ENCODE data around the gene C2CD4D.

C2CD4D gene

DNA sequence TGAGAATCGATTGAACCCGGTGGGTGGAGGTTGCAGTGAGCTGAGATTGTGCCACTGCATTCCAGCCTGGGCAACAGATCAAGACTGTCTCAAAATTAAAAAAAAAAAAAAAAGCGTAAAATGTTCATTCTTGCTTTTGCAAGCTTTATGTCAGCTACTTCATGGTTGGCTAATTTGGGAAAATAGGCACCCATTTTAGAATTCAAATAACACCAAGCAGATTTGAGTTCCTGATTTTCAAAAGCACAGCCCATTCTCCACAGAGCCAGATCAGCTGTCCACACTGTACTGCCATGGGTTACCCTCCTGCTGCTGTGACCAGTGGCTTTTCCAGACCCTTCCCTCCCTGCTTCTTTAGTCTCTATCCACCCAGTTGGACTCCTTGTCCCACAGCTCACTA is 9.5 kb upstream of the C2CD4D start:
- Histone ChIP-seq H3K4me1 (ENCODE audit: low read depth, poor library complexity, severe bottlenecking) (no peaks in the 10 kb centered on the region), H3K27ac (no peak overlapping the region), H3K4me2 (no peak overlapping the region), H4K20me1 (ENCODE audit: insufficient read depth) (no peaks in the 10 kb centered on the region), H3K9ac (no peak overlapping the region), H2AFZ (ENCODE audit: low read depth) (no peak overlapping the region), H3K27me3 (ENCODE audit: insufficient read depth, low read depth) (no peaks in the 10 kb centered on the region; the same call in 1 of the 2 replicates), H3K36me3 (ENCODE audit: insufficient read depth) (no peaks in the 10 kb centered on the region), H3K79me2 (ENCODE audit: insufficient read depth, low read depth) (no peaks in the 10 kb centered on the region), H3K4me3 (IDR thresholded peaks at IDR 0.05; ENCODE audit: insufficient read depth, low read depth, low read length) (no peak overlapping the region)
- TF ChIP-seq, protein P1, sequence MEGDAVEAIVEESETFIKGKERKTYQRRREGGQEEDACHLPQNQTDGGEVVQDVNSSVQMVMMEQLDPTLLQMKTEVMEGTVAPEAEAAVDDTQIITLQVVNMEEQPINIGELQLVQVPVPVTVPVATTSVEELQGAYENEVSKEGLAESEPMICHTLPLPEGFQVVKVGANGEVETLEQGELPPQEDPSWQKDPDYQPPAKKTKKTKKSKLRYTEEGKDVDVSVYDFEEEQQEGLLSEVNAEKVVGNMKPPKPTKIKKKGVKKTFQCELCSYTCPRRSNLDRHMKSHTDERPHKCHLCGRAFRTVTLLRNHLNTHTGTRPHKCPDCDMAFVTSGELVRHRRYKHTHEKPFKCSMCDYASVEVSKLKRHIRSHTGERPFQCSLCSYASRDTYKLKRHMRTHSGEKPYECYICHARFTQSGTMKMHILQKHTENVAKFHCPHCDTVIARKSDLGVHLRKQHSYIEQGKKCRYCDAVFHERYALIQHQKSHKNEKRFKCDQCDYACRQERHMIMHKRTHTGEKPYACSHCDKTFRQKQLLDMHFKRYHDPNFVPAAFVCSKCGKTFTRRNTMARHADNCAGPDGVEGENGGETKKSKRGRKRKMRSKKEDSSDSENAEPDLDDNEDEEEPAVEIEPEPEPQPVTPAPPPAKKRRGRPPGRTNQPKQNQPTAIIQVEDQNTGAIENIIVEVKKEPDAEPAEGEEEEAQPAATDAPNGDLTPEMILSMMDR (conservative IDR thresholded peaks at IDR 0.05; ENCODE audit: low read depth, low read length), result no peak

DNA sequence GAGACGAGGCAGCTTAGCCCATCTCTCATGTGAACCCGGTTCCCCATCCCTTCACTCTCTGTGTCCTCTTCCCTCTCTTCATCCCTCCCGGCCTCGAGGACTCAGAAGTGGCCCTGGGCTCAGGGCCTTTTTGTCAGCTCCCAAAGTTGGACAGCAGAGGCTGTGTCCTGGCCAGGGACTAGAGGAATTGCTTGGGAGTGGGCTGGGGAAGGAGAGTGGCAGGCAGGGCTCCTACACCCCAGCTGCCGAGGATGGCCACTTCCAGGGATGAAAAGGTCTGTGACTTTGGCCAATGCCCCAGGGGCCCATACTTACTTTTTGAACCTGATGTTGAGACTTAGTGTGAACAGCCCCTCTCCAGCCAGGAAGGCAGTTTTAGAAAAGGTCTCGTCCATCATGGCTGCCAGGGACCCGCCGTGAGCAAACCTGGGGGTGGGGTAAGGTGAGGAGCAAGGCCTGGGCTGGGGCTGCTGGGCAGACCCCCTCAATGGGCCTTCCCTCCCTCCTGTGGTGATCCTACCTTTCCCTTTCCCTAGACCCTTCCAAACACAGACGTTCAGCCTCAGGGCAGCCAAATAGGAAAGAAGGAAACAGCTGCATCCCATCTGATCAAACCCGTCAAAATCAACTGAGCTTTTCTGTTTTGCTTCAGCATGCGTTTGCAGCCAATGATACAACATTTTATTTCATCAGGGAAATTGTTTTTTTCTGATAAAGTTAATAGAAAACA is 8.4 kb upstream of the C2CD4D start:
- H2AFZ ChIP-seq (ENCODE audit: low read depth), result no peak overlapping the region
- no peaks in the 10 kb centered on the region for H3K4me1 ChIP-seq (ENCODE audit: low read depth, poor library complexity, severe bottlenecking)
- H4K20me1 ChIP-seq (ENCODE audit: insufficient read depth), result no peaks in the 10 kb centered on the region
- H3K27me3 ChIP-seq (ENCODE audit: insufficient read depth, low read depth), result no peaks in the 10 kb centered on the region; the same call in 1 of the 2 replicates
- no peaks in the 10 kb centered on the region for H3K79me2 ChIP-seq (ENCODE audit: insufficient read depth, low read depth)
- H3K4me2 ChIP-seq, result no peak overlapping the region
- H3K9ac ChIP-seq, result no peak overlapping the region
- TF ChIP-seq, protein P1 (conservative IDR thresholded peaks at IDR 0.05; ENCODE audit: low read depth, low read length), result no peak
- H3K4me3 ChIP-seq (IDR thresholded peaks at IDR 0.05; ENCODE audit: insufficient read depth, low read depth, low read length), result no peak overlapping the region
- no peak overlapping the region for H3K27ac ChIP-seq
- H3K36me3 ChIP-seq (ENCODE audit: insufficient read depth), result no peaks in the 10 kb centered on the region

DNA sequence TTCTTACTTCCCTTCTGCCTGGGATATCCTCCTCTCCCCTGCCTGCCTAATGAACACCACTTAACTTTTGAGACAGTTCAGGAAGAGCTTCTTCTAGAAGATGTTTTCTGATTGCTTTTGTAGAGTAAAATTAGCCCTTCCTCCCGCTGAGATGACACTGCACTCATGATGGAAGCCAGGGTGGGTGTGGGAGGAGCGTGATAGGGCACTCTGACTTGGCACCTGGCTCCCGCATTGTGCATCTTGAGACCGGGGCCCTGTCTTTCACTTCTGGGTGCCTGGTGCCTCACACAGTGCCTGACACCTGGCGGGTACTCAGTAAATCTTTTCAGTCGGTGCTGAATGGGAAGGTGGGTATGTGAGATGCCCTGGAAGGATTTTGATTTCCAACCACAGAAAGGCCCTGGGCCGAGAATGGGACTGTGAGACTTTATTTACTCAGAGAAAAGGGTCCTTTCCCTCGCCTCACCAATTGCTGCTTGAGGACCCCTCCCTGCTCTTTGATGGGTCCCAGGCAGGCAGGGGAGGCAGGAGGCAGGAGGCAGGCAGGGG is 7.1 kb upstream of the C2CD4D start:
- no peaks in the 10 kb centered on the region; the same call in 1 of the 2 replicates for H3K27me3 ChIP-seq (ENCODE audit: insufficient read depth, low read depth)
- no peak overlapping the region for H3K9ac ChIP-seq
- no peak overlapping the region for H3K27ac ChIP-seq
- 0 out of 2 replicates have a peak overlapping the region, but pooled peaks have one; percentile 3 for H2AFZ ChIP-seq (ENCODE audit: low read depth)
- H3K4me2 ChIP-seq, result no peak overlapping the region
- no peaks in the 10 kb centered on the region for H3K36me3 ChIP-seq (ENCODE audit: insufficient read depth)
- TF ChIP-seq, protein P1 (conservative IDR thresholded peaks at IDR 0.05; ENCODE audit: low read depth, low read length), result no peak
- H3K79me2 ChIP-seq (ENCODE audit: insufficient read depth, low read depth), result no peaks in the 10 kb centered on the region
- H3K4me1 ChIP-seq (ENCODE audit: low read depth, poor library complexity, severe bottlenecking), result no peaks in the 10 kb centered on the region
- H3K4me3 ChIP-seq (IDR thresholded peaks at IDR 0.05; ENCODE audit: insufficient read depth, low read depth, low read length), result no peak overlapping the region
- no peaks in the 10 kb centered on the region for H4K20me1 ChIP-seq (ENCODE audit: insufficient read depth)

DNA sequence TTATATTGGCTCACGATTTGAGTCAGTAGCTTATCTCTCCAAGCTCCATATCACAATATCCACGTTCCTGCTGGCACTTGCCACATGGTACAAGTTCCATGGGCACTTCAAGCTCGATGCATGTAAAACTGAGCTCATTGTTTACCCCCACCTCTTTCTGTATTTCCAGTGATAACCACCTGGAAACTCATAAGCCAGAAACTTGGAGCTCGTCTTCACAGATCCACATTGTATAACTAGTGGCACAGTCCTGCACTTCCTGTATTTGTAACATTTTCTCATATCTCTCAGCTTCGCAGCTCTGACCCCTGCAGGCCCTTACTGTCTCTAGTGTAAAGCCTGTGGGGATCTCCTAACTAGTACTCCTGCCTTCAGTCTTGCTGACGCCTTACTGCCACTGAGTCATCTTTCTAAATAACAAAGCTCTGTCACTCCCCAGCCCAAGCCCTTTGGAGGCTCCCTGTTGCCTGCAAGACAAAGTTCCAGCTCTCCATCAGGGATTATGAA is 6.5 kb upstream of the C2CD4D start:
- Histone ChIP-seq H3K4me2 (no peak overlapping the region), H3K9ac (no peak overlapping the region), H3K27me3 (ENCODE audit: insufficient read depth, low read depth) (no peaks in the 10 kb centered on the region; the same call in 1 of the 2 replicates), H3K36me3 (ENCODE audit: insufficient read depth) (no peaks in the 10 kb centered on the region), H2AFZ (ENCODE audit: low read depth) (no peak overlapping the region), H3K27ac (no peak overlapping the region), H3K4me1 (ENCODE audit: low read depth, poor library complexity, severe bottlenecking) (no peaks in the 10 kb centered on the region), H3K4me3 (IDR thresholded peaks at IDR 0.05; ENCODE audit: insufficient read depth, low read depth, low read length) (no peak overlapping the region), H3K79me2 (ENCODE audit: insufficient read depth, low read depth) (no peaks in the 10 kb centered on the region), H4K20me1 (ENCODE audit: insufficient read depth) (no peaks in the 10 kb centered on the region)
- TF ChIP-seq, protein P1 (conservative IDR thresholded peaks at IDR 0.05; ENCODE audit: low read depth, low read length), result no peak
